GM18951 (cell line): ENCODE data around the gene KMT2E.

Experiments
- POLR2A ChIP-seq: IDR thresholded peaks from 4 replicates; pipeline ENCODE4 v1.6.1; 2011; ENCODE audit warnings: mild to moderate bottlenecking; ENCODE audit not compliant: insufficient read length, insufficient read depth; ENCODE audit errors: extremely low read depth
- in situ Hi-C: fragments of 300-500 bp; cut with MboI; formaldehyde crosslinking; loops from one replicate; pipeline ENCODE4 v1.12.0; 2022; ENCODE audit warnings: low sequenced_read_pairs, mixed read lengths, inconsistent platforms; ENCODE audit not compliant: unreplicated experiment

KMT2E gene

GRCh38 chr7:105009667-105010503 is 4.1 kb upstream of the KMT2E start:
- no peak for TF ChIP-seq POLR2A
- in situ Hi-C loops, result no loop called here

- TF ChIP-seq POLR2A, result no peak
- in situ Hi-C loops, result no loop called here
These were observed 3.4 kb upstream of the KMT2E start for GRCh38 chr7:105010504-105011130.

GRCh38 chr7:105011141-105011830 is 2.7 kb upstream of the KMT2E start:
- no peak for TF ChIP-seq POLR2A
- in situ Hi-C loops, result no loop called here

GRCh38 chr7:105011831-105012502 is 2.0 kb upstream of the KMT2E start:
- in situ Hi-C loops, result no loop called here
- TF ChIP-seq POLR2A, result no peak

GRCh38 chr7:105012503-105013220 is 1.3 kb upstream of the KMT2E start:
- TF ChIP-seq POLR2A, result peak; percentile 77
- in situ Hi-C loops, result no loop called here

- in situ Hi-C loops, result no loop called here
- TF ChIP-seq POLR2A, result peak; percentile 95
These were observed 687 bp upstream of the KMT2E start for GRCh38 chr7:105013221-105013815.

- in situ Hi-C loops, result no loop called here
- peak; percentile 60 for TF ChIP-seq POLR2A
These were observed 836 bp downstream of the KMT2E start for GRCh38 chr7:105014693-105015389.

GRCh38 chr7:105015390-105015965 is 1.5 kb downstream of the KMT2E start:
- in situ Hi-C loops, result no loop called here
- no peak for TF ChIP-seq POLR2A

- in situ Hi-C loops, result no loop called here
- TF ChIP-seq POLR2A, result no peak
These were observed 2.2 kb downstream of the KMT2E start for GRCh38 chr7:105016068-105016708.

- no peak for TF ChIP-seq POLR2A
- in situ Hi-C loops, result no loop called here
These were observed 3.0 kb downstream of the KMT2E start for GRCh38 chr7:105016709-105017656.
